ENCODE results near the gene SNX6. TPM values are rescaled to one million over a fixed set of nuclear protein-coding genes. Genes with fewer than 3 reads are reported as not detected.

The SNX6 gene
- total and polyA plus RNA-seq, 10 of the 15 experiments (the other 5 are each of a cell fraction or from before 2014, with no cell fraction given) = 34.4 to 107 (median 71.7) TPM

DNA sequence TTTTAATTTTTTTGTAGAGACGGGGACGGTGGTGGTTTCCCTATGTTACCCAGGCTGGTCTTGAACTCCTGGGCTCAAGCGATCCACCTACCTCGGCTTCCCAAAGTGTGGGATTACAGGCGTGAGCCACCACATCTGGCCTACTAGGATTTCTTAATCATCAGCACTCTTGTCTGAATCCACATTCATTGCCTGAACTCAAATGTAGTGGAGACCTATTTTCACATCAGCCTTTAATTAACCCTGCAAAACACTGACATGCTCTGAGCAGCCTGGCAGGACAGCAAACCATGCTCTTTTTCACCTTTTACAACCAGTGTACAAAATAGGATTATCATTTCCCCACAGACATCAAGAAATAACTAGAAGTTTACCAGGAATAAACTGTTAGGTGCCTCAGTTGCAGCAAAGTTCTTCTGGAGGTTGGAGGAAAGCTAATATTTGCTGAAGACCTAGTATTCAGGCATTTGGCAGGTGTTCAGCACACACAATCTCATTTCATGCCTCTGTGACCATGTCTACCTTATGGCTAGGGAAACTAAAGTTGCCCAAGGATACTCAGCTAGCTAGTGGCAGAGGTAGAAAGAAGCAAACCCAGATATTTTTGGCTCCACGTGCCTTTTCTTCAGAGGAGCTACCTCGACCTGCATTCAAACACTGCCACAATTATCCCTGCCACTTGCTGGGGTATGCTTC, 46.7 kb upstream of the SNX6 start (continued):
- TF ChIP-seq TBL1XR1 (IDR thresholded peaks at IDR 0.05; ENCODE audit: low read depth, low read length) (no peak), NR2C2 (IDR thresholded peaks at IDR 0.05; ENCODE audit: borderline replicate concordance, control insufficient read depth, insufficient read length, low read depth) (no peak)

DNA sequence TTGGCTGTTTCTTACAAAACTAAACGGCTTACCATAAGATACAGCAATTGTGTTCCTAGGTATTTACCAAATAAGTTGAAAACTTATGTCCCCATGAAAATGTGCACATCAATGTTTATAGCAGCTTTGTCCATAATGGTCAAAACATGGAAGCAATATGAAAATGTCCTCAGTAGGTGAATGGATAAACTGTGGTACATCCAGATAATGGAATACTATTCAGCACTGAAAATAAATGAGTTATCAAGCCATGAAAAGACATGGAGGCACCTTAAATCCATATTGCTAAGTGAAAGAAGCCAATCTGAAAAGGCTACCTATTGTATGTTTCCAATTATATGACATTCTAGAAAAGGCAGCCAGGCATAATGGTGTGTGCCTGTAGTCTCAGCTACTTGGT, 43.8 kb upstream of the SNX6 start:
- Histone ChIP-seq H3K9ac (ENCODE audit: control insufficient read depth, insufficient read depth, low read length) (no peak overlapping the region), H3K36me3 (ENCODE audit: control insufficient read depth in 2 of 2, insufficient read depth in 2 of 2, low read length in 1 of 2) (no peaks in the 10 kb centered on the region), H3K4me3 (no peak overlapping the region), H3K27ac (ENCODE audit: control insufficient read depth, insufficient read depth) (no peak overlapping the region), H3K27me3 (replicated peaks in 1 of 2; ENCODE audit: control insufficient read depth in 2 of 2, insufficient read depth in 2 of 2, low read length in 1 of 2) (no peaks in the 10 kb centered on the region), H3K4me2 (ENCODE audit: control insufficient read depth, insufficient read depth) (no peak overlapping the region), H3K9me3 (replicated peaks; ENCODE audit: control insufficient read depth, insufficient read depth, low read length) (no peaks in the 10 kb centered on the region), H4K20me1 (ENCODE audit: control insufficient read depth, insufficient read depth) (no peaks in the 10 kb centered on the region), H3K79me2 (ENCODE audit: control insufficient read depth, insufficient read depth, low read length) (no peaks in the 10 kb centered on the region), H3K4me1 (ENCODE audit: control insufficient read depth, insufficient read depth, low read length) (no peaks in the 10 kb centered on the region), H2AFZ (ENCODE audit: control insufficient read depth, low read depth, low read length) (no peak overlapping the region)
- BruUV-seq (replicated peaks) = no TSS peak
- ChIA-PET RAD21 (ENCODE audit: unreplicated experiment) (interaction anchor here (1.0 to 9.1 kb wide), 3 partner anchors 37 to 732 kb away, joined by 3 to 72 read pairs (median 6); no protein-coding TSS in a partner anchor), SMC1A (ENCODE audit: uncharacterized antibody, unreplicated experiment) (interaction anchor here (1.1 to 6.9 kb wide), 8 partner anchors 8 to 743 kb away, joined by 3 to 82 read pairs (median 8); no protein-coding TSS in a partner anchor), CTCF (interaction anchor here (0.6 to 5.6 kb wide), 12 partner anchors 17 to 1011 kb away, joined by 3 to 145 read pairs (median 4); partner anchors contain the start of gene CFL2), POLR2A (no interaction called here)
- intact Hi-C loops (cut with micrococcal nuclease; ENCODE audit: unreplicated experiment) (loop anchor here (5.0 kb wide), 1 partner anchor 749 kb away; no protein-coding TSS in a partner anchor), in situ Hi-C loops (cut with MboI) (loop anchor here (5.0 kb wide), 2 partner anchors 49 to 739 kb away; no protein-coding TSS in a partner anchor)
- TF ChIP-seq ZZZ3 (IDR thresholded peaks at IDR 0.05; ENCODE audit: control insufficient read depth, insufficient read length, low read depth) = no peak
- TF ChIP-seq SP1 (IDR thresholded peaks at IDR 0.05; ENCODE audit: low read depth, low read length) = no peak
- TF ChIP-seq ZSCAN29 (IDR thresholded peaks at IDR 0.05) = no peak
- TF ChIP-seq ZNF622 (IDR thresholded peaks at IDR 0.05) = no peak
- no peak for TF ChIP-seq DPF2 (IDR thresholded peaks at IDR 0.05)
- no peak for TF ChIP-seq NFIC (IDR thresholded peaks at IDR 0.05; ENCODE audit: low read depth, low read length)
- TF ChIP-seq ETV6 (conservative IDR thresholded peaks at IDR 0.05 in 1 of 2, IDR thresholded peaks at IDR 0.05 in 1 of 2; ENCODE audit: borderline replicate concordance in 1 of 2, low read depth in 1 of 2) = no peak
- TF ChIP-seq BACH1 (IDR thresholded peaks at IDR 0.05; ENCODE audit: borderline replicate concordance) = no peak
- TF ChIP-seq, protein P1, sequence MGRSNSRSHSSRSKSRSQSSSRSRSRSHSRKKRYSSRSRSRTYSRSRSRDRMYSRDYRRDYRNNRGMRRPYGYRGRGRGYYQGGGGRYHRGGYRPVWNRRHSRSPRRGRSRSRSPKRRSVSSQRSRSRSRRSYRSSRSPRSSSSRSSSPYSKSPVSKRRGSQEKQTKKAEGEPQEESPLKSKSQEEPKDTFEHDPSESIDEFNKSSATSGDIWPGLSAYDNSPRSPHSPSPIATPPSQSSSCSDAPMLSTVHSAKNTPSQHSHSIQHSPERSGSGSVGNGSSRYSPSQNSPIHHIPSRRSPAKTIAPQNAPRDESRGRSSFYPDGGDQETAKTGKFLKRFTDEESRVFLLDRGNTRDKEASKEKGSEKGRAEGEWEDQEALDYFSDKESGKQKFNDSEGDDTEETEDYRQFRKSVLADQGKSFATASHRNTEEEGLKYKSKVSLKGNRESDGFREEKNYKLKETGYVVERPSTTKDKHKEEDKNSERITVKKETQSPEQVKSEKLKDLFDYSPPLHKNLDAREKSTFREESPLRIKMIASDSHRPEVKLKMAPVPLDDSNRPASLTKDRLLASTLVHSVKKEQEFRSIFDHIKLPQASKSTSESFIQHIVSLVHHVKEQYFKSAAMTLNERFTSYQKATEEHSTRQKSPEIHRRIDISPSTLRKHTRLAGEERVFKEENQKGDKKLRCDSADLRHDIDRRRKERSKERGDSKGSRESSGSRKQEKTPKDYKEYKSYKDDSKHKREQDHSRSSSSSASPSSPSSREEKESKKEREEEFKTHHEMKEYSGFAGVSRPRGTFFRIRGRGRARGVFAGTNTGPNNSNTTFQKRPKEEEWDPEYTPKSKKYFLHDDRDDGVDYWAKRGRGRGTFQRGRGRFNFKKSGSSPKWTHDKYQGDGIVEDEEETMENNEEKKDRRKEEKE (IDR thresholded peaks at IDR 0.05) = no peak
- TF ChIP-seq SMAD1 (IDR thresholded peaks at IDR 0.05; ENCODE audit: low read depth, partially characterized antibody) = no peak
- TF ChIP-seq, protein P2, sequence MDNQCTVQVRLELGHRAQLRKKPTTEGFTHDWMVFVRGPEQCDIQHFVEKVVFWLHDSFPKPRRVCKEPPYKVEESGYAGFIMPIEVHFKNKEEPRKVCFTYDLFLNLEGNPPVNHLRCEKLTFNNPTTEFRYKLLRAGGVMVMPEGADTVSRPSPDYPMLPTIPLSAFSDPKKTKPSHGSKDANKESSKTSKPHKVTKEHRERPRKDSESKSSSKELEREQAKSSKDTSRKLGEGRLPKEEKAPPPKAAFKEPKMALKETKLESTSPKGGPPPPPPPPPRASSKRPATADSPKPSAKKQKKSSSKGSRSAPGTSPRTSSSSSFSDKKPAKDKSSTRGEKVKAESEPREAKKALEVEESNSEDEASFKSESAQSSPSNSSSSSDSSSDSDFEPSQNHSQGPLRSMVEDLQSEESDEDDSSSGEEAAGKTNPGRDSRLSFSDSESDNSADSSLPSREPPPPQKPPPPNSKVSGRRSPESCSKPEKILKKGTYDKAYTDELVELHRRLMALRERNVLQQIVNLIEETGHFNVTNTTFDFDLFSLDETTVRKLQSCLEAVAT (IDR thresholded peaks at IDR 0.05) = no peak
- no peak for TF ChIP-seq ZNF207 (IDR thresholded peaks at IDR 0.05; ENCODE audit: borderline replicate concordance)
- TF ChIP-seq, protein P3, sequence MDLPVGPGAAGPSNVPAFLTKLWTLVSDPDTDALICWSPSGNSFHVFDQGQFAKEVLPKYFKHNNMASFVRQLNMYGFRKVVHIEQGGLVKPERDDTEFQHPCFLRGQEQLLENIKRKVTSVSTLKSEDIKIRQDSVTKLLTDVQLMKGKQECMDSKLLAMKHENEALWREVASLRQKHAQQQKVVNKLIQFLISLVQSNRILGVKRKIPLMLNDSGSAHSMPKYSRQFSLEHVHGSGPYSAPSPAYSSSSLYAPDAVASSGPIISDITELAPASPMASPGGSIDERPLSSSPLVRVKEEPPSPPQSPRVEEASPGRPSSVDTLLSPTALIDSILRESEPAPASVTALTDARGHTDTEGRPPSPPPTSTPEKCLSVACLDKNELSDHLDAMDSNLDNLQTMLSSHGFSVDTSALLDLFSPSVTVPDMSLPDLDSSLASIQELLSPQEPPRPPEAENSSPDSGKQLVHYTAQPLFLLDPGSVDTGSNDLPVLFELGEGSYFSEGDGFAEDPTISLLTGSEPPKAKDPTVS (IDR thresholded peaks at IDR 0.05; ENCODE audit: low read depth, low read length) = no peak
- no peak for TF ChIP-seq POLR2A (IDR thresholded peaks at IDR 0.05; ENCODE audit: low read depth, low read length)
- no peak for TF ChIP-seq FOXM1 (IDR thresholded peaks at IDR 0.05; ENCODE audit: low read depth, low read length)
- ATAC-seq (no peak), DNase-seq (ENCODE audit: low read depth, low spot score) (no peak), FAIRE-seq (no peak)
- 92% methylated on average over 1 of the region's 1 CpG for WGBS (ENCODE audit: insufficient coverage, insufficient replicate concordance, low lambda C conversion rate, missing lambda C conversion rate)
